H1 (cell line): ENCODE data around the gene SLC5A11. TPM values are rescaled to one million over a fixed set of nuclear protein-coding genes. Genes with fewer than 3 reads are reported as not detected.

ENCODE experiments used
- BRCA1 ChIP-seq: IDR thresholded peaks from 2 replicates; pipeline ENCODE4 v1.6.1; 2012; ENCODE audit warnings: low read depth, low read length, improper control_type of control experiment
- CREB1 ChIP-seq: IDR thresholded peaks from 2 replicates; pipeline ENCODE4 v1.6.1; 2012; ENCODE audit warnings: inconsistent platforms
- EP300 ChIP-seq, 2 experiments: IDR thresholded peaks; 1 replicate in 1 of 2; 2 replicates in 1 of 2; pipeline ENCODE4 v1.6.1; 2011 to 2012; ENCODE audit warnings: low read depth in 2 of 2, low read length in 2 of 2, mild to moderate bottlenecking in 2 of 2, borderline replicate concordance in 1 of 2, inconsistent platforms in 1 of 2, moderate library complexity in 1 of 2
- JUN ChIP-seq: IDR thresholded peaks from 2 replicates; pipeline ENCODE4 v1.6.1; 2011; ENCODE audit warnings: low read depth, mild to moderate bottlenecking, improper control_type of control experiment, low read length
- PHF8 ChIP-seq: fragments of 200-600 bp; sonication (generic); conservative IDR thresholded peaks from 2 replicates; pipeline ENCODE4 v1.7.1; 2012; ENCODE audit warnings: low read depth, mild to moderate bottlenecking, inconsistent platforms, low read length, moderate library complexity
- RBBP5 ChIP-seq: IDR thresholded peaks from 2 replicates; pipeline ENCODE4 v1.7.1; 2012; ENCODE audit warnings: low read depth, mild to moderate bottlenecking, inconsistent platforms, low read length, moderate library complexity, borderline replicate concordance
- polyA plus RNA-seq, 7 experiments: library from polyadenylated mRNA; depleted of rRNA in 3 of 7; stranded (reverse) in 5 of 7; unstranded in 2 of 7; fragments of >200 nt in 5 of 7; fragments of 200-250 nt in 2 of 7; gene quantifications; 1 replicate in 5 of 7; 2 replicates in 1 of 7; 4 replicates in 1 of 7; pipeline versions ENCODE4 v1.2.1 to v1.2.3, GENCODE V29; 2011 to 2013; ENCODE audit warnings: missing spikeins in 2 of 7, mixed read lengths in 2 of 7
- total RNA-seq: library from RNA; stranded (reverse); fragmentation: NEBNext Ultra II Directional; extraction: Animal tissue kit (Norgen Biotek cat#: 25700); gene quantifications from 2 replicates; pipeline ENCODE4 v1.2.1, GENCODE V29; 2021

Gene SLC5A11
- total and polyA plus RNA-seq, 2 of the 8 experiments (the other 6 are each of a cell fraction or from before 2014, with no cell fraction given): 0.26 to 0.59 TPM

- TF ChIP-seq EP300 (IDR thresholded peaks at IDR 0.05; ENCODE audit: borderline replicate concordance in 1 of 2, low read depth in 2 of 2, low read length in 2 of 2) (no peak), RBBP5 (no peak), PHF8 (no peak), BRCA1 (no peak), JUN (no peak), CREB1 (no peak)
Measured at GRCh38 chr16:24946155-24946554, 100.4 kb downstream of the SLC5A11 start (continued).
